Parathyroid adenoma (tissue), 2 donors: ENCODE results near the gene CLDN2.
A peak's percentile ranks its signal among the peaks of the same experiment; 100 is the strongest.

Source experiments
- H2AFZ ChIP-seq: fragments of 300-600 bp; sonication (generic); one replicate; pipeline ENCODE4 v1.7.0; 2017; ENCODE audit warnings: antibody characterized with exemption, mild to moderate bottlenecking
- H3K27ac ChIP-seq: fragments of 300-600 bp; sonication (generic); one replicate; pipeline ENCODE4 v1.7.0; 2017
- H3K27me3 ChIP-seq: fragments of 300-600 bp; sonication (generic); one replicate; pipeline ENCODE4 v1.7.0; 2017; ENCODE audit warnings: low read length; ENCODE audit not compliant: control insufficient read depth, insufficient read depth
- H3K36me3 ChIP-seq: fragments of 300-600 bp; sonication (generic); one replicate; pipeline ENCODE4 v1.7.0; 2017; ENCODE audit warnings: low read length; ENCODE audit not compliant: control insufficient read depth, insufficient read depth
- H3K4me1 ChIP-seq: fragments of 300-600 bp; sonication (generic); one replicate; pipeline ENCODE4 v1.7.0; 2017; ENCODE audit warnings: control low read depth
- H3K4me2 ChIP-seq: fragments of 300-600 bp; sonication (generic); one replicate; pipeline ENCODE4 v1.7.0; 2017; ENCODE audit warnings: low read length
- H3K4me3 ChIP-seq: fragments of 300-600 bp; sonication (generic); one replicate; pipeline ENCODE4 v1.7.0; 2017; ENCODE audit warnings: low read depth, low read length
- H3K79me2 ChIP-seq: fragments of 300-600 bp; sonication (generic); one replicate; pipeline ENCODE4 v1.7.0; 2017; ENCODE audit warnings: control low read depth
- H3K9ac ChIP-seq: fragments of 300-600 bp; sonication (generic); one replicate; pipeline ENCODE4 v1.7.0; 2017; ENCODE audit warnings: mild to moderate bottlenecking
- H3K9me3 ChIP-seq: fragments of 300-600 bp; sonication (generic); one replicate; pipeline ENCODE4 v1.7.0; 2017; ENCODE audit warnings: low read length; ENCODE audit not compliant: control insufficient read depth
- TF ChIP-seq, protein P1 (sequence below): fragments of 300-600 bp; sonication (generic); IDR thresholded peaks from one replicate; pipeline ENCODE4 v1.7.0; 2017; ENCODE audit warnings: antibody characterized with exemption, mild to moderate bottlenecking
- donor health status: primary hyperparathyroidism.

The CLDN2 gene

DNA sequence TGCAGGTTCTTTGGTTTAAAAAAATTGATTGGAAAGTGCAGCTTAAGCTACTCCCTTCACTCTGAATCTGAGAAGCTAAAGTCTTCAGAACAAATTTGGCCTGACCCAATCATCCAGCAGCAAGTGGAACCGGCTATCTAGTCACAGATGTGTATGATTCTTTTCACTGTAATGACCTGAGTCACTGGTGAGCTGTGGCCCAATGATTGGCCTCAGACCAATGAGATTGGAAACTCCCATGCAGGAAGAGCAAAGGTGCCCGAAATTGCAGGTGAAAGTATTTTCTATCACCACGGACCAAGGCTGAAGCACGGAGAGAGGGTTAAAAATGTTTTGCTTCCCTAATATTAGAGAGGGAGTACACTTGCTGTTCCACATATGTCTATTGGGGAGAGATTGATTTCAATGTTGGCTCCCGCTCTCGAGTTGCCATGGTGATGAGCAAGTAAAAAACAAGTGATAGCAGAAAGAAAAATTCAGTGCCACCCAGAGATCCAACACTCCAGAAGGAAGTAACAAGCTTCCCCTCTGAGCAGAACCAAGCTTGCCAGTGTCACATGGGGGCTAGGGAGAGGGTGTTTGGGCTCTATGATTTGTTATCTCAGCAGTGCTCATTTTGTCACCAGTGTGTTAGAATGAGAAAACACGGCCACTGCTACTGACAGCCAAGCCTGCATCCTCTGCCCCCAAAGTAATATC, 28.3 kb upstream of the CLDN2 start:
- Histone ChIP-seq H3K4me3 (no peak overlapping the region), H3K79me2 (no peaks in the 10 kb centered on the region), H3K4me2 (no peak overlapping the region), H3K27ac (no peak overlapping the region), H3K4me1 (no peaks in the 10 kb centered on the region), H3K36me3 (no peaks in the 10 kb centered on the region), H3K9me3 (no peaks in the 10 kb centered on the region), H3K27me3 (no peaks in the 10 kb centered on the region), H2AFZ (no peak overlapping the region), H3K9ac (no peak overlapping the region)
- TF ChIP-seq, protein P1, sequence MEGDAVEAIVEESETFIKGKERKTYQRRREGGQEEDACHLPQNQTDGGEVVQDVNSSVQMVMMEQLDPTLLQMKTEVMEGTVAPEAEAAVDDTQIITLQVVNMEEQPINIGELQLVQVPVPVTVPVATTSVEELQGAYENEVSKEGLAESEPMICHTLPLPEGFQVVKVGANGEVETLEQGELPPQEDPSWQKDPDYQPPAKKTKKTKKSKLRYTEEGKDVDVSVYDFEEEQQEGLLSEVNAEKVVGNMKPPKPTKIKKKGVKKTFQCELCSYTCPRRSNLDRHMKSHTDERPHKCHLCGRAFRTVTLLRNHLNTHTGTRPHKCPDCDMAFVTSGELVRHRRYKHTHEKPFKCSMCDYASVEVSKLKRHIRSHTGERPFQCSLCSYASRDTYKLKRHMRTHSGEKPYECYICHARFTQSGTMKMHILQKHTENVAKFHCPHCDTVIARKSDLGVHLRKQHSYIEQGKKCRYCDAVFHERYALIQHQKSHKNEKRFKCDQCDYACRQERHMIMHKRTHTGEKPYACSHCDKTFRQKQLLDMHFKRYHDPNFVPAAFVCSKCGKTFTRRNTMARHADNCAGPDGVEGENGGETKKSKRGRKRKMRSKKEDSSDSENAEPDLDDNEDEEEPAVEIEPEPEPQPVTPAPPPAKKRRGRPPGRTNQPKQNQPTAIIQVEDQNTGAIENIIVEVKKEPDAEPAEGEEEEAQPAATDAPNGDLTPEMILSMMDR = no peak

DNA sequence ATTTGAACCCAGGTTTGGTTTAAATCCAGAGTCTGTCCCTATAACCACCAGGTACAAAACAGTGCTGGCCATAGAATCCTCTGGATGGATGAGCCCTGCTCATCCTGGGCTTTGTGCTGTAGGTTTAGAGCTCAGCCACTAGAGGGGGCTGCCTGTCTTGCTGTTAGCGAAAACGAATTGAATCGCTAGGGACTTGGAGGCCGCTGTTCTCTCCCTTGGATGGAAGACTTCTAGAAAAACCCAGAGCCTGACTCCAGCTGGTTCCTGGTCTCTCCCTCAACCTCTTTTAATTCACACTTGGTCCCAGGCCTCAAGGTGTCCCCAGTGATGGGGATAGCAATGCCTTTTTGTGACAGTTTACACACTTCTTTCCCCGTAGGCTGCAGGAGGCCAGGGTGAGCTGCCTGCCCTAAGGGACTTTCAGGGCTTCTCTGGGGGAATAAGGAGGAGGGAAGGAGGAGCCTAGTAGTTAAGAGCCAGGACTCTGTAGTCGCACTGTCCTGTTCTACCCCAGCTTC, 25.8 kb upstream of the CLDN2 start:
- Histone ChIP-seq H2AFZ (peak overlapping the region; percentile 60), H3K4me2 (no peak overlapping the region), H3K9ac (no peak overlapping the region), H3K36me3 (no peaks in the 10 kb centered on the region), H3K4me1 (no peaks in the 10 kb centered on the region), H3K9me3 (no peaks in the 10 kb centered on the region), H3K79me2 (no peaks in the 10 kb centered on the region), H3K27ac (no peak overlapping the region), H3K27me3 (no peaks in the 10 kb centered on the region), H3K4me3 (no peak overlapping the region)
- TF ChIP-seq, protein P1 = peak; percentile 66

DNA sequence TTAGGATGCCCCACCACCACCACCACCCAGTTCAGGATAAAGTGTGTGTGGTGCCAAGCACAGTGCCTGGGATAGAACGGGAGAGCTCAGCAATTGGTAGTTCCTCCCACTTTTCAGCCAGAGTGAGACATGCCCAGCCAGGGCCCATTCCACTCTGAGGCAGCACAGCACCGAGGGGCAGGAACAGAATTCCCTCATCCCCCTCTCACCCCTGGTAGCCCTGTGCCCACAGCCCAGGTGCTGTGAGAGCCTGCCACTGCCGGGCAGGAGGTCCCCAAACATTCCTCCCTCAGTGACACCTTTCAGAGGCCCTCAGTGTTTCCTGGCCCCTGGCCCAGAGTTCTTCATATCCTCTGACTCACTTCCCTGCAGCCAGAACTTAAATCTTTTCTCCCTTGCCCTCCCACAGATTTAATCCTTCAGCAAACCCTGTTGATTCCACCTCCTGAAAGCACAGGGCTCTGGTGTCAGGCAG, 25.2 kb upstream of the CLDN2 start:
- Histone ChIP-seq H3K4me3 (no peak overlapping the region), H3K79me2 (no peaks in the 10 kb centered on the region), H3K4me1 (no peaks in the 10 kb centered on the region), H3K4me2 (no peak overlapping the region), H3K9ac (no peak overlapping the region), H3K27ac (no peak overlapping the region), H3K9me3 (no peaks in the 10 kb centered on the region), H3K27me3 (no peaks in the 10 kb centered on the region), H2AFZ (no peak overlapping the region), H3K36me3 (no peaks in the 10 kb centered on the region)
- TF ChIP-seq, protein P1 = no peak

DNA sequence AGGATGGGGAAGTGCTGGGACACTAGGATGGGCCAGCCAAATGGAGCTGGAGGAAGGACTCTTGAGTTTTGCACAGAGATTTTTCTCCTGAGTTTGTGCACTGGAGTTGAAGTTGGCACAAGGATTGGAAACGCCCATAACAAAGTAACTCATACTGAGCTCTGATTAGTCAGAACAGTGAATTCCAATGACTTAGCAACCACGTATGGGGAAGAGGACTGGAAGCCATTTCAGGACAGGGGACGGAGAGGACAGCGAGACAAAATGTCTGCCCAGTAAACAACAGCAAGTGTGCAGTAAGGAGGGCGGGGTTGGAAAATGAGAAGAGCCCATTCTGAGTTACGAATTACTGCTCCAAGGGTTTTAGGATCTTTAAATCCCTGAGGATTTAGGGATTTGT, 22.9 kb upstream of the CLDN2 start:
- H3K79me2 ChIP-seq = no peaks in the 10 kb centered on the region
- H3K4me3 ChIP-seq = no peak overlapping the region
- H2AFZ ChIP-seq = no peak overlapping the region
- TF ChIP-seq, protein P1 = no peak
- no peak overlapping the region for H3K4me2 ChIP-seq
- H3K36me3 ChIP-seq = no peaks in the 10 kb centered on the region
- no peak overlapping the region for H3K9ac ChIP-seq
- no peak overlapping the region for H3K27ac ChIP-seq
- no peaks in the 10 kb centered on the region for H3K4me1 ChIP-seq
- H3K27me3 ChIP-seq = no peaks in the 10 kb centered on the region
- no peaks in the 10 kb centered on the region for H3K9me3 ChIP-seq

DNA sequence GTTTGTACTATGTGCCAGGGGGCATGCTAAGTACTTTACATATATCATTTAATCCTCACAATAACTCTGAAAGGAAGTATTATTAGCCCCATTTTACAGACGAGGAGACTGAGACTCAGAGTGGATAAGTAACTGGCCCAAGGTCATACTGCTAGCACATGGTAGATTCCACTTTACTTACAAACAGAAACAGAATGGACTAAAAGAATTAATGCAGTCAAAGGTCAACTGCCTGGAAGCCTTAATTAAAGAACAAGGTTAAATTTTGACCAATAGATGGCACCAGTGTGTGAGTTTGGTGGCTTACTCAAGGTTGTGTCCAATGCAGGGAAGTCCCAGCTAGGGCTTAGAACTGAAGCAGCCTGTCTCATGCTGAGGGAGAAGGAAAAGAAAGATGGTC, 21.7 kb upstream of the CLDN2 start:
- Histone ChIP-seq H3K4me1 (no peaks in the 10 kb centered on the region), H3K9me3 (no peaks in the 10 kb centered on the region), H3K27me3 (no peaks in the 10 kb centered on the region), H3K27ac (no peak overlapping the region), H3K4me3 (no peak overlapping the region), H3K4me2 (no peak overlapping the region), H3K9ac (no peak overlapping the region), H3K79me2 (no peaks in the 10 kb centered on the region), H2AFZ (no peak overlapping the region), H3K36me3 (no peaks in the 10 kb centered on the region)
- TF ChIP-seq, protein P1 = peak; percentile 25
